PC-9 (cell line): ENCODE results near the gene CYSRT1. TPM values are rescaled to one million over a fixed set of nuclear protein-coding genes. Genes with fewer than 3 reads are reported as not detected.

Source experiments
- BruUV-seq: library from RNA; stranded (reverse); fragments of 400-500 nt; replicated peaks from 2 replicates; lab custom pipeline; 2021; lab: Mats Ljungman, UMichigan
- CTCF ChIA-PET: fragments of 300-600 bp; sonication (Branson Sonifier 250); formaldehyde crosslinking; loops from one replicate; lab custom pipeline; 2022; ENCODE audit warnings: antibody characterized with exemption; lab: Charles Lee
- POLR2A ChIA-PET: fragments of 300-600 bp; sonication (Branson Sonifier 250); formaldehyde crosslinking; loops from one replicate; lab custom pipeline; 2022; ENCODE audit warnings: antibody characterized with exemption; ENCODE audit not compliant: unreplicated experiment; lab: Charles Lee
- DNase-seq, 2 experiments: peaks; one replicate each; pipeline versions ENCODE4 v3.0.0 to v3.0.0-alpha.2; 2015 to 2022; ENCODE audit warnings: mixed read lengths in 1 of 2
- H2AFZ ChIP-seq: fragments of 200-600 bp; sonication (generic); 2 replicates; pipeline ENCODE4 v1.8.1; 2017; ENCODE audit warnings: antibody characterized with exemption
- H3F3A ChIP-seq: fragments of 200-600 bp; sonication (generic); 2 replicates; pipeline ENCODE4 v1.8.1; 2017; ENCODE audit warnings: antibody characterized with exemption, mild to moderate bottlenecking, low read depth; ENCODE audit not compliant: insufficient read depth
- H3K27ac ChIP-seq: fragments of 200-600 bp; sonication (generic); 2 replicates; pipeline ENCODE4 v1.6.1; 2016; ENCODE audit warnings: mixed run types
- H3K27me3 ChIP-seq: fragments of 200-600 bp; sonication (generic); 2 replicates; pipeline ENCODE4 v1.6.1; 2016; ENCODE audit warnings: low read depth, mixed run types; ENCODE audit not compliant: insufficient read depth
- H3K36me3 ChIP-seq: fragments of 200-600 bp; sonication (generic); 2 replicates; pipeline ENCODE4 v1.6.1; 2016; ENCODE audit warnings: low read depth, mixed run types
- H3K4me1 ChIP-seq: fragments of 200-600 bp; sonication (generic); replicated peaks from 2 replicates; pipeline ENCODE4 v1.6.1; 2016; ENCODE audit warnings: mixed run types; ENCODE audit not compliant: insufficient read depth
- H3K4me2 ChIP-seq: fragments of 200-600 bp; sonication (generic); 2 replicates; pipeline ENCODE4 v1.6.1; 2017; ENCODE audit warnings: mixed run types
- H3K4me3 ChIP-seq: fragments of 200-600 bp; sonication (generic); 2 replicates; pipeline ENCODE4 v1.6.1; 2016; ENCODE audit warnings: mixed run types
- H3K79me2 ChIP-seq: fragments of 200-600 bp; sonication (generic); 2 replicates; pipeline ENCODE4 v1.6.1; 2017; ENCODE audit warnings: low read depth, mixed run types
- H3K9me2 ChIP-seq: fragments of 200-600 bp; sonication (generic); 2 replicates; pipeline ENCODE4 v1.8.1; 2017; ENCODE audit warnings: mild to moderate bottlenecking; ENCODE audit not compliant: insufficient read depth
- H3K9me3 ChIP-seq: fragments of 200-600 bp; sonication (generic); 2 replicates; pipeline ENCODE4 v1.8.1; 2016; ENCODE audit warnings: low read depth; ENCODE audit not compliant: insufficient read depth
- H4K20me1 ChIP-seq: fragments of 200-600 bp; sonication (generic); 2 replicates; pipeline ENCODE4 v1.8.1; 2017; ENCODE audit not compliant: insufficient read depth
- EZH2 ChIP-seq: fragments of 200-600 bp; sonication (generic); IDR thresholded peaks from 2 replicates; pipeline ENCODE4 v1.8.0; 2017; ENCODE audit warnings: antibody characterized with exemption, low read depth
- intact Hi-C: fragments of 100-400 bp; cut with micrococcal nuclease; formaldehyde crosslinking; loops from one replicate; pipeline ENCODE4 v1.10.0; 2022; ENCODE audit not compliant: unreplicated experiment
- total RNA-seq: library from RNA; stranded (reverse); gene quantifications from 2 replicates; pipeline ENCODE4 v1.2.3, GENCODE V29; 2021
- TF ChIP-seq, protein P1 (sequence below): fragments of 200-600 bp; sonication (generic); conservative IDR thresholded peaks from 2 replicates; pipeline ENCODE4 v1.6.1; 2017; ENCODE audit warnings: mixed run types, antibody characterized with exemption, mild to moderate bottlenecking, moderate library complexity

The CYSRT1 gene
- total RNA-seq, 1 experiment from 2014 or later = 15.2 TPM

DNA sequence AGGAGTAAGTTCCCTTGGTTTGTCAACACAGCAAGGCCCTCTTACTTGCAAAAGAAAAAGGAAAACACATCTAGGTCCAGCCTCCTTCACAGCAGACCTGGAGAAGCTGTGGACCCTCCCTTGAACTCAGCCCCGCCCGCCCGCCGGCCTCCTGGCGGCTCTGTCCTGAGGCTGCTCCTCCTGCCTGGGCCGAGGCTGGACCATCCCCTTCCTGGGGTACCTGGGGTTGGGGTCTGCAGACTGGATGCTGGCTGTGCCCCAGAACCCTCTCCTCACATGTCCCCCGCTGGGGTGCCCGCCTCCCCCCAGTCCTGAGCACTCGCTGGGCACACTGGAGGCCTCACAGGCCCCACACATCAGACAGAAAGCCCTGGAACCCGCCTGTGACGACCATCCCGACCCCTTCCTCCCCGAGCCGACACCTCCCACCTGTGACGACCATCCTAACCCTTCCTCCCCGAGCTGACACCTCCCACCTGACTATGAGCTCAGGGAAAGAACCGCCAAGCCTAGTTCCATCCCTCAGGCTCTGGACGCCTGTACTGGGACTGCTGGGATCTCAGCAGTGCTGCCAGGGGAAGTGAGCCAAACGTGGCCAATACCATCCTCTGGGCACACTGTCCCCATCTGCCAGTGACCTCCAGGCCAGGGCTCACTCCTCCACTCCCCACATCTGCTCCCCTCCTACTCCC is 45.9 kb upstream of the CYSRT1 start:
- CTCF ChIA-PET = no interaction called here
- Histone ChIP-seq H3K4me1 (no peaks in the 10 kb centered on the region), H4K20me1 (no peaks in the 10 kb centered on the region), H3K27ac (no peak overlapping the region), H2AFZ (no peak overlapping the region), H3K36me3 (no peaks in the 10 kb centered on the region), H3K4me3 (no peak overlapping the region), H3K4me2 (no peak overlapping the region), H3K9me3 (no peaks in the 10 kb centered on the region), H3F3A (peaks cover 15% of the 10 kb centered on the region; the same call in 1 of the 2 replicates), H3K9me2 (no peaks in the 10 kb centered on the region), H3K27me3 (no peaks in the 10 kb centered on the region), H3K79me2 (no peaks in the 10 kb centered on the region)
- no TSS peak for BruUV-seq
- DNase-seq = no peak
- POLR2A ChIA-PET = no interaction called here
- TF ChIP-seq EZH2 = no peak
- TF ChIP-seq, protein P1, sequence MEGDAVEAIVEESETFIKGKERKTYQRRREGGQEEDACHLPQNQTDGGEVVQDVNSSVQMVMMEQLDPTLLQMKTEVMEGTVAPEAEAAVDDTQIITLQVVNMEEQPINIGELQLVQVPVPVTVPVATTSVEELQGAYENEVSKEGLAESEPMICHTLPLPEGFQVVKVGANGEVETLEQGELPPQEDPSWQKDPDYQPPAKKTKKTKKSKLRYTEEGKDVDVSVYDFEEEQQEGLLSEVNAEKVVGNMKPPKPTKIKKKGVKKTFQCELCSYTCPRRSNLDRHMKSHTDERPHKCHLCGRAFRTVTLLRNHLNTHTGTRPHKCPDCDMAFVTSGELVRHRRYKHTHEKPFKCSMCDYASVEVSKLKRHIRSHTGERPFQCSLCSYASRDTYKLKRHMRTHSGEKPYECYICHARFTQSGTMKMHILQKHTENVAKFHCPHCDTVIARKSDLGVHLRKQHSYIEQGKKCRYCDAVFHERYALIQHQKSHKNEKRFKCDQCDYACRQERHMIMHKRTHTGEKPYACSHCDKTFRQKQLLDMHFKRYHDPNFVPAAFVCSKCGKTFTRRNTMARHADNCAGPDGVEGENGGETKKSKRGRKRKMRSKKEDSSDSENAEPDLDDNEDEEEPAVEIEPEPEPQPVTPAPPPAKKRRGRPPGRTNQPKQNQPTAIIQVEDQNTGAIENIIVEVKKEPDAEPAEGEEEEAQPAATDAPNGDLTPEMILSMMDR = no peak
- intact Hi-C loops = no loop called here

DNA sequence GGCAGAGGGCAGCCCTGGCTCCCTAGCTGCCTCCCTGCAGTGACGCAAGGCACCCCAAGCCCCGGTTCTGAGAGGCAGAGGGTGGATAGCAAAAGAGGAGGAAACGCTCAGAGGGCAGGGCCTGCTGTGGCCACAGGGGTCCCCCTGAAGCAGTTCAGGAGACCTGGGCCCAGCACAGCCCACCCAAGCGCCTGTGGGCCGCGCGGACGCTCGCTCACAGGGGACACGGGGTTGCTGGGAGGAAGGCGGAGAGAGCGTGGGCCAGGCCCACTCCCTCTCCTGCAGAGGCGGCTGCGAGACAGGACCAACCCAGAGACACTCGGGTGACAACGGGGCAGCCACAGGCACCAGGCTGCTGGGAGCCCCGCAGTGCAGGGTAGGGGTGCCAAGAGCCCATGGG is 45.2 kb upstream of the CYSRT1 start:
- ChIA-PET POLR2A (no interaction called here), CTCF (no interaction called here)
- Histone ChIP-seq H2AFZ (no peak overlapping the region), H3K27me3 (no peaks in the 10 kb centered on the region), H3K4me2 (no peak overlapping the region), H3K4me3 (no peak overlapping the region), H3K9me2 (no peaks in the 10 kb centered on the region), H3K27ac (no peak overlapping the region), H4K20me1 (no peaks in the 10 kb centered on the region), H3K9me3 (no peaks in the 10 kb centered on the region), H3K79me2 (no peaks in the 10 kb centered on the region), H3K36me3 (no peaks in the 10 kb centered on the region), H3K4me1 (no peaks in the 10 kb centered on the region), H3F3A (peaks cover 15% of the 10 kb centered on the region; the same call in 1 of the 2 replicates)
- no peak for TF ChIP-seq EZH2
- intact Hi-C loops = no loop called here
- no TSS peak for BruUV-seq
- no peak for DNase-seq

DNA sequence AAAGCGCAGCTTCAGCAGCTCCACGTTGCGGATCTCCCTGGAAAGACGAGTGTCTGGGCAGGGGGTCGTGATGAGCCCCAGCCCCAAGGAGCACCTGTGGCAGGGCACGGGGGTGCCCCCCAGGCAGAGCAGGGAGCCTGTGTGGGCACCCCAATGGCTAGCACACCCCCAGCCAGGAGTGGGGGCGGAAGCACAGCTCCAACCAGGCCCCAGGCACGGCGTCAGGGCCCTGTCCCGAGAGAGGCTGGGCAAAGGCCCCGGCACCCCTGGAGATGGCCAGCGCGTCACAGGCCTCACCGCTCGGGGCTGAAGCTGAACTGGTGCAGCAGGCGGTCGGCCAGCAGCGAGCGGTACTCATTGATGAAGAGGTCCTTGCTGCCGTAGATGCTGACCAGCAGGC is 44.5 kb upstream of the CYSRT1 start:
- CTCF ChIA-PET = no interaction called here

More for the DNA sequence above, 44.5 kb upstream of the CYSRT1 start:
- Histone ChIP-seq H3K9me2 (no peaks in the 10 kb centered on the region), H2AFZ (no peak overlapping the region), H3K27ac (no peak overlapping the region), H3K79me2 (no peaks in the 10 kb centered on the region), H4K20me1 (no peaks in the 10 kb centered on the region), H3K4me2 (no peak overlapping the region), H3K4me1 (no peaks in the 10 kb centered on the region), H3K27me3 (no peaks in the 10 kb centered on the region), H3F3A (peaks cover 15% of the 10 kb centered on the region; the same call in 1 of the 2 replicates), H3K4me3 (no peak overlapping the region), H3K36me3 (no peaks in the 10 kb centered on the region), H3K9me3 (no peaks in the 10 kb centered on the region)
- no TSS peak for BruUV-seq
- intact Hi-C loops = no loop called here
- TF ChIP-seq, protein P1 = no peak
- no peak for TF ChIP-seq EZH2
- POLR2A ChIA-PET = no interaction called here
- no peak for DNase-seq
